MCF 10A (cell line): ENCODE results near the gene ADGRL3. TPM values are rescaled to one million over a fixed set of nuclear protein-coding genes. Genes with fewer than 3 reads are reported as not detected.
A peak's percentile ranks its signal among the peaks of the same experiment; 100 is the strongest.

Experiments
- BruUV-seq: library from RNA; stranded (reverse); fragments of 400-500 nt; replicated peaks from 2 replicates; lab custom pipeline; 2021; lab: Mats Ljungman, UMichigan
- CTCF ChIA-PET: fragments of 300-600 bp; sonication (Branson Sonifier 250); formaldehyde crosslinking; extraction: SDS; loops from one replicate; lab custom pipeline; 2021; ENCODE audit warnings: antibody characterized with exemption, inconsistent platforms; lab: Yijun Ruan, JAX
- POLR2A ChIA-PET: fragments of 300-600, 350-650 bp; sonication (Branson Sonifier 250); formaldehyde crosslinking; extraction: SDS; loops from one replicate; lab custom pipeline; 2020; ENCODE audit warnings: antibody characterized with exemption, inconsistent platforms; lab: Yijun Ruan, JAX
- DNase-seq: peaks from one replicate; pipeline ENCODE4 v3.0.0-alpha.2; 2018; ENCODE audit not compliant: unreplicated experiment
- H3K27ac Mint-ChIP-seq: one replicate; pipeline ENCODE4 v1.8.0; 2022; ENCODE audit warnings: mild to moderate bottlenecking, low read depth, mixed read lengths; ENCODE audit not compliant: unreplicated experiment
- H3K27me3 Mint-ChIP-seq: one replicate; pipeline ENCODE4 v1.8.0; 2022; ENCODE audit warnings: mixed read lengths; ENCODE audit not compliant: insufficient read depth, unreplicated experiment
- H3K36me3 Mint-ChIP-seq: one replicate; pipeline ENCODE4 v1.8.0; 2022; ENCODE audit warnings: mild to moderate bottlenecking, moderate library complexity, mixed read lengths; ENCODE audit not compliant: insufficient read depth, unreplicated experiment
- H3K4me1 Mint-ChIP-seq: one replicate; pipeline ENCODE4 v1.8.0; 2022; ENCODE audit warnings: mixed read lengths; ENCODE audit not compliant: insufficient read depth, unreplicated experiment
- H3K4me3 Mint-ChIP-seq: one replicate; pipeline ENCODE4 v1.8.0; 2022; ENCODE audit warnings: mild to moderate bottlenecking, moderate library complexity, mixed read lengths; ENCODE audit not compliant: unreplicated experiment
- H3K9me3 Mint-ChIP-seq: one replicate; pipeline ENCODE4 v1.8.0; 2022; ENCODE audit warnings: mixed read lengths; ENCODE audit not compliant: unreplicated experiment
- CTCF ChIP-seq: fragments of 200-600 bp; IDR thresholded peaks from one replicate; pipeline ENCODE4 v1.8.0; 2022; ENCODE audit warnings: antibody characterized with exemption, mild to moderate bottlenecking; ENCODE audit not compliant: unreplicated experiment
- intact Hi-C: fragments of 100-400 bp; cut with micrococcal nuclease; formaldehyde crosslinking; loops from 2 replicates; pipeline ENCODE4 v1.14.1; 2022
- total RNA-seq: library from RNA; stranded (reverse); gene quantifications from 2 replicates; pipeline ENCODE4 v1.2.3, GENCODE V29; 2022

The ADGRL3 gene
- total RNA-seq, 1 experiment from 2014 or later: 3.6 TPM

- Mint-ChIP-seq H3K4me3 (no peak overlapping the region), H3K4me1 (peaks cover 9% of the 10 kb centered on the region), H3K27ac (no peak overlapping the region), H3K36me3 (no peaks in the 10 kb centered on the region), H3K27me3 (no peaks in the 10 kb centered on the region), H3K9me3 (no peaks in the 10 kb centered on the region)
- no TSS peak for BruUV-seq
- ChIA-PET POLR2A (no interaction called here), CTCF (interaction anchor here (0.6 to 0.7 kb wide), 2 partner anchors 301 to 648 kb away, joined by 3 read pairs; no protein-coding TSS in a partner anchor)
- intact Hi-C loops: no loop called here
- no peak for TF ChIP-seq CTCF
- DNase-seq: no peak
These were observed 12.7 kb downstream of the ADGRL3 start for GRCh38 chr4:61212788-61213187.

- Mint-ChIP-seq H3K36me3 (no peaks in the 10 kb centered on the region), H3K27me3 (no peaks in the 10 kb centered on the region), H3K4me3 (no peak overlapping the region), H3K27ac (no peak overlapping the region), H3K9me3 (no peaks in the 10 kb centered on the region), H3K4me1 (peaks cover 9% of the 10 kb centered on the region)
- BruUV-seq: no TSS peak
- DNase-seq: peak; percentile 27
- TF ChIP-seq CTCF: no peak
- CTCF ChIA-PET: no interaction called here
- POLR2A ChIA-PET: no interaction called here
- intact Hi-C loops: no loop called here
These were observed 14.6 kb downstream of the ADGRL3 start for GRCh38 chr4:61214680-61215079.

- Mint-ChIP-seq H3K27ac (no peak overlapping the region), H3K9me3 (no peaks in the 10 kb centered on the region), H3K4me3 (no peak overlapping the region), H3K4me1 (no peaks in the 10 kb centered on the region), H3K36me3 (no peaks in the 10 kb centered on the region), H3K27me3 (no peaks in the 10 kb centered on the region)
- intact Hi-C loops: no loop called here
- CTCF ChIA-PET: interaction anchor here (0.6 to 1.0 kb wide), 2 partner anchors 44 to 1995 kb away, joined by 3 to 4 read pairs; no protein-coding TSS in a partner anchor
- DNase-seq: no peak
- no peak for TF ChIP-seq CTCF
- POLR2A ChIA-PET: interaction anchor here (0.6 kb wide), 1 partner anchor 19 kb away, joined by 4 read pairs; no protein-coding TSS in a partner anchor
- BruUV-seq: no TSS peak
These were observed 17.1 kb downstream of the ADGRL3 start for GRCh38 chr4:61217222-61217621.

GRCh38 chr4:61220556-61220955 lies 20.4 kb downstream of the ADGRL3 start:
- intact Hi-C loops: no loop called here
- CTCF ChIA-PET: no interaction called here
- Mint-ChIP-seq H3K9me3 (no peaks in the 10 kb centered on the region), H3K4me1 (no peaks in the 10 kb centered on the region), H3K36me3 (no peaks in the 10 kb centered on the region), H3K27ac (no peak overlapping the region), H3K4me3 (no peak overlapping the region), H3K27me3 (no peaks in the 10 kb centered on the region)
- TF ChIP-seq CTCF: no peak
- POLR2A ChIA-PET: no interaction called here
- no TSS peak for BruUV-seq
- no peak for DNase-seq
